Ureter (tissue), 1 donor: ENCODE measurements around the gene ZNF672. TPM values are rescaled to one million over a fixed set of nuclear protein-coding genes. Genes with fewer than 3 reads are reported as not detected.
"Not testable (repeated sequence)": the region's sequence is repeated elsewhere in the genome, so short reads cannot be mapped to it uniquely, and the experiment has no call there.

Source experiments
- DNase-seq: peaks from one replicate; pipeline ENCODE4 v3.0.0-alpha.2; 2020; ENCODE audit warnings: low spot score
- total RNA-seq: library from RNA; stranded (reverse); gene quantifications from one replicate; pipeline ENCODE4 v1.2.4, GENCODE V29; 2023
- donor health status: DM: yes; HTN: yes; CAD: no.

Gene ZNF672
- total RNA-seq, 1 donor from 2014 or later, result 30.1 TPM

DNA sequence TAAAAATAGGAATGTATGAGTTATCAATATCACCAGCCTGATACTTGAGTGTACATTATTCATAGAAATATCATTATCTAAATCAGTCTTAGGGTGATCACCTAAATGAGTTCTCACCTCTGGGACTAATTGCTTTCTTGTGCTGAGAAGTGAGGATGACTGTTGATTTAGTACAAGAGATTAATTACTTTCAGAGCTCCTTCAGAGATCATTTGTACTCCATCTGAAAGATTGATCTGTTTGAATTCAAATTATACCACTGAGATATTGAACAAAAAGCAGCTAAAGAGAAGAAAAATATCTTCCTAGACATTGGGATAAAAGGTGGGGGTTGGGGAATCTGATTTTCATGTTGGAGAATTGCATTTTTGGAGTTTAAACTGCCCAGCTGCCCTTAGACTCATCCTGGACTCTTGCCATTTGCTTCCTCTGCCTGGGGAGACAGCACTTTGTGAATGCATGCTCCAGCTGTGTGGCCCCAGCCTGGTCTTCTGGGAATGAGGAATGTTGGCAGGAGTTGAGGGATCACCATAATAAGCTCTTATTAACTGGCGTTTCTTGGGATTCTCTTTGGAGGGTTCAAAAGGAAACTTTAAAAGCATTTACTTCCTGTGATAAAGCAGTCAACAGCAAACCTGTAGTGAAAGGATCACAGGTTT lies 48.3 kb downstream of the ZNF672 start:
- no peak for DNase-seq

GRCh38 chr1:248889914-248890243 lies 51.9 kb downstream of the ZNF672 start:
- not testable (repeated sequence) for DNase-seq

GRCh38 chr1:248890549-248891498 lies 52.8 kb downstream of the ZNF672 start:
- DNase-seq, result no peak

DNA sequence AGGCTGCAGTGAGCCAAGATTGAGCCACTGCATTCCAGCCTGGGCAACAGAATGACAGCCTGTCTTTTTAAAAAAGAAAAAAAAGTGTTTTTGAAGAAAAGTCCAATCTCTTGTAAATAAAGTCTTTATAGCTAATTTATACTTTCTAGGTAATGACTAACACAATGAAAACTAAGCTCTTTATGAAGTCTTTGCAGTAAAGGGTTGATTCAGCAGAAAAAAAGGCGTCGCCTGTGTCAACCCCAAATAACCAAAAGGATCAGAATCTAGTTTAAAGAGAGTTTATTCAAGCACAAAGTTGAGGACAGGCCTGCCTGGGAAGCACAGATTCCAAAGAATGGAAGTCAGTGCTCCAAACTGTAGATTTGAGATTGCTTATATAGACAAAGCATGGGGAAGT lies 53.7 kb downstream of the ZNF672 start:
- no peak for DNase-seq

GRCh38 chr1:248892590-248892989 lies 54.6 kb downstream of the ZNF672 start:
- no peak for DNase-seq

GRCh38 chr1:248894837-248895236 lies 56.8 kb downstream of the ZNF672 start:
- no peak for DNase-seq

DNA sequence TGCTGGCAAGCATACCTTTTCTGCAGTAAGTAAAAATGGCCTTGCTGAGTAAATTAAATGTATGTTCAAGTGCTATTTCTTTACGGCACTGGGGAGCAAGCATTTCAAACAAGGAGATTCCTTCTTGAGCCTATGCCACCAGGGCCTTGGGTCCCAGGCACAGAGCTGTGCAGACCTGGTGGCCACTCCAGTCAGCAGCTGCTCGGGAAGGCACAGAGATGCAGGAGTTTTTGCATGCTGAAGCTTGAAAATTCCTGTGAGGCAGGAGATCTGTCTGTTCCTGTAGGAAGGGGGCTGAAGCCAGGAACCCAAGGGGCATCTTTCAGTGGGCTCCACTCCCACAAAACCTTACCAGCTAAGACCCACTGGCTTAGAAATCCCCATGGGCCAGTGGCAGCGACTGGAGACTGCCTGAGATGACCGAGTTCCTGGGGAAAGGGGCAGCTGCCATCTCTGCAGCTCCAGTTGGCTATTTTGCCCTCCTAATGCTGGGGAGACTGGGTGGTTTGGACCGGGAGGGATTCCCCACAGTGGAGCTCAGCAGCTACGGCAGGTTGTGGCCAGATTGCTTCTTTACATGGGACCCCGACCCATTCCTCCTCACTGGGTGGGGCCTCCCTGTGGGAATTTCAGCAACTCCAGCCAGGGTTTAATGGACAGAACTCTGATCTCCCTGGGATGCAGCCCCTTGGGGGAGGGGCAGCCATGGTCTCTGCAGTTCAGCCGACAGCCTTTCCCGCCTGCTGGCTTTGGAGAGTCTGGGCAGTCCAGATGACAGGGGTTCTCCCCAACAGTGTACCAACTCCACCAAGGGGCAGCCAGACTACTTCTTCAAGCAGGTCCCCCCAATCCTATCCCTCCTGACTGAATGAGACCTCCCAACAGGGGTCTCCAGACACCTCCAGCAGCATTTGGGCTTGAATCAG lies 59.7 kb downstream of the ZNF672 start:
- DNase-seq, result no peak

Other genes with a start within 250 kb of the ZNF672 start
- not detected for gene OR2T10, start 240.5 kb upstream of the ZNF672 start, total RNA-seq
- gene OR2T11, start 203.1 kb upstream of the ZNF672 start, total RNA-seq, result not detected
- not detected for gene OR2T35, start 192.9 kb upstream of the ZNF672 start, total RNA-seq
- not detected for gene OR2T27, start 182.7 kb upstream of the ZNF672 start, total RNA-seq
- gene OR14I1, start 135.5 kb upstream of the ZNF672 start, total RNA-seq, result not detected
- gene LYPD8, start 82.5 kb upstream of the ZNF672 start, total RNA-seq, result not detected
- gene SH3BP5L, start 12.3 kb upstream of the ZNF672 start, total RNA-seq, result 21.7 TPM
- gene ZNF692, start 20.9 kb downstream of the ZNF672 start, total RNA-seq, result 71.0 TPM
- gene PGBD2, start 68.0 kb downstream of the ZNF672 start, total RNA-seq, result 13.1 TPM